HG02763 (cell line): ENCODE results near the gene ADNP.

Source experiments
- ATAC-seq: cut with Tn5 transposase; IDR thresholded peaks from one replicate; pipeline ENCODE4 v1.9.1; 2021; ENCODE audit warnings: mild to moderate bottlenecking, moderate library complexity; ENCODE audit not compliant: unreplicated experiment

Gene ADNP

DNA sequence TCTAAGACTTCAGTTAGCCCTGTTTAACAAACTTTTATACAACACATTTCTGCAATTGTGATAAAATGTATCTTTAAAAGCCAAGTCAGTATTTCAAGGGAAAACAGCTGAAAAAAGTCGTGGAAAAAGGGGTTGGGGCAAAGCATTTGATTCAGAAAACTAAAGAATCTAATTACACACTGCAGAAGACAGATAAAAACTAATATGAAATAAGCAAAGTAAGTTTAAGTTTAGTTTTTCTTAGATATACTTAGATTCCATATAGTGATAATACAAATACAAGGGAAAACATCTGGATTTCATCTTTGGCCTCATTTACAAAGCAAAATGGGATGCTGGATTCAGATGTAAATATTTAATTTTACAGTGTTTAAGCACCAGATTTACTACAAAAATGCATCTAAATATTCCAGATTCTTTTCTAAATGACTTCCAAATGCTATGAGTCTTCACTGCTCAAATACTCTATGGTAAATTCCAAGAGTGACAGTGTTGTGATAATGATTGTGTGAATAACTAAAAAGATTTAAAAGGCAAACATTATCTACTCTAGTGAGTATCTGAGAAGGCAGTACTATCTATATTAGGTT is 1.5 kb upstream of the ADNP start:
- ATAC-seq: no peak

- no peak for ATAC-seq
These were observed 814 bp upstream of the ADNP start for GRCh38 chr20:50932016-50932485.

GRCh38 chr20:50930976-50931305 is 296 bp downstream of the ADNP start:
- ATAC-seq: peak; percentile 7

DNA sequence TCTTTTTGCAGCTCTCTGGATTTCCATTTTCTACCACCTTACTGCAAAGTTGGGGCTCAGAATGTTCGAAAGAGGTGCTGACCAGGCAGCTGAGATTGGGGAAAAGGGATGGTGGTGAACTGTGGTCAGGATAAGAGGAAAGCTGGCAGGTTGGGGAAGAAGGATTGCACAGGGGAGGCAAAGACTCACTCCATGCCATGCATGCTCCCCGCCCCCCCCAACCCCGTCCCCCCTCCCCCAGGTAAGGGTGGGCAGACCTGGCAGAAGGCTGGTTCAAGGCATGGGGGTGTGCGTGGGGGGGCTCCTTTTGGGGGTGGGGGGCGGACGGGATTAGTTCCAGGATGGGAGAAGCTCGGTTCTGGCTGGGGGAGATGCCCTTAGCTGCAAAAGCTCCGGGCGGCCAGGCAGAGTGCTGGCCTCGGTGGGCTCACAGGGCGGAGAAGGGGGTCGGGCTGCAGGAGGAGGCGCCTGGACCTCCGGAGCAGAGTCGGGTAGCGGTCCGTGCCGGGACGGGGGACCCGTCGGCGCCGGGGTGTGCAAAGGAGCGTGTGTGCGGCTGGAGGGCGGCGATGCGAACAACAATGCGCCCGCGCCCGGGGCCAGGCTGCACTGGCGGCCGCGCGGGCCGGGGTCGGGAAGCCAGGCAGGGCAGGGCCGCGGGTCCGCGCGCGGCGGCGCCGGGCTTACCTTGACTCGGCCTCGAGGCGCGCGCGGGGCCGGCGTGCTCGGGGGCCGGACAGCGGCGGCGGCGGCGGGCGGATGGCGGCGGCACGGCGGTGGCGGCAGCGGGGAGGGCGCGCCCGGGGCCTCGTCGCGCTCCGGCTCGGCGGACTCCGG is 880 bp downstream of the ADNP start:
- no peak for ATAC-seq

DNA sequence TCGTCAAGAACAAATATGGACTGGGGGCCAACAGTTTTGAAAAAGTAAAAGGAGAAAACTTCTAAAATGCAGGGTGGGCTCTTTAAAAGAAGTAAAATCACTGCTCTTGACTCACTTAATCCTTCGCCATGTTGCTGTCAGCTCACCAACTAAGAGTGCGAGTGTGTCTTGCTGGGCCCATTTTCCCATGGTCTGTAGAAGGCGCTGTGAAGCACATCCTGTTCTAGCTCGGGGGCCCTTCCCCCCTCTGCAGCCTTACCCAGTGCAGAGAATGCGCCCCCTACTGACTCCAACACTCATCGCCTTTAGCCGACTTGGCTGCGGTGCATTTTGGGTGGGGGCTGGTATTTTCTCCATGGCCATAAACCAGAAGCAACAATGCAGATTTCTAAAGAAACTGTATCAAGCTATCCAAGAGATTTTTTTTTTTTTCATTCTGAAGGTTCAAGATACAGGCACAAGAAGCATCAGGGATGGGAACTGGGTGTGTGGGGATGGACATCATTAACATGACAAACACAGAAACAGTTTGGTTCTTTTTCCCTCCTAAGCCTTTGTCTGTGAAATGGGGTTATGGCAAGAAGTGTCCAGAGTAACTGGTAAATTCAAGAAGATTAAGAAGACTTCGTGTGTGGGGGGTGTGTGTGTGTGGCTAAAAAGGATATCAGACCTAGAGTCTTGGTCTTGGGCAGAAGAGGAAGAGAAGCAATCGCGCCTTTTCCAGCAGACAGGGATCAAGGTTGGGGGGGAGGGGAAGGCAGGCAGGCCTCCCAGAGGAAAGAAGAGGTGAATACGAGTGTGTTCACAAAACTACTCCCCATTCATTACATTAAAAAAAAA is 1.7 kb downstream of the ADNP start:
- ATAC-seq: peak; percentile 51

- no peak for ATAC-seq
These were observed 2.8 kb downstream of the ADNP start for GRCh38 chr20:50928469-50928868.

- no peak for ATAC-seq
These were observed 4.7 kb downstream of the ADNP start for GRCh38 chr20:50926530-50926929.

- ATAC-seq: no peak
These were observed 6.8 kb downstream of the ADNP start for GRCh38 chr20:50924261-50924920.

DNA sequence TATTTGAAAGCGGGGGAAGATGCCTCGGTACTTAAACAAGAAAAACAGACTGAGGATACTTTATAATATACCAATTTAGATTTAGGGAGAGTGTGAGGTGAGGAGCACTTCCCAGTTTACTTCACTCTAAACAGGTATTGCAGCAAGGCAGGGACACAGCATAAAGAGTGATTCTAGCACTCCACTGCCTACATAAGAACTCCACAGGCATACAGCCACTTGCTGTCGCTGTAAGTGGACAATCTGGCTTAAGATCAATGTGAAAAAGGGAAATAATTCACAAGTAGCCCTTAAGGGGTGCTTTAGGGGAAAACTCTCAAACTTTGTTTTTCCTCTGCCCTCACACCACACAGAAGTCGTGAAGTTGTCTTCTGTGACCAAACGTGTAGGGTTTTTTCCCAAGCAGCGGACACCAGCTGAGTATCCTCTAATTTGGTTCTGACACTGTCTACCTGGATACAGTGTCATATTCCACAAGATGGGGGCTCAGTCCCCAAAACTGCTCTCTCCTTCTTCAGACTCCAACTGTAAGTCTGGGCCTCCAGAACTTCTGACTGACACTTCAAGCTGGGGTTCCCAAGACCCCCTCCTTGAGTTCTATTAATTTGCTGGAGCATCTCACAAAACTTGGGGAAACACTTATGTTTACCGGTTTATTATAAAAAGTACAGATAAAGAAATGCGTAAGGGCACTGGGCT is 9.3 kb downstream of the ADNP start:
- no peak for ATAC-seq

DNA sequence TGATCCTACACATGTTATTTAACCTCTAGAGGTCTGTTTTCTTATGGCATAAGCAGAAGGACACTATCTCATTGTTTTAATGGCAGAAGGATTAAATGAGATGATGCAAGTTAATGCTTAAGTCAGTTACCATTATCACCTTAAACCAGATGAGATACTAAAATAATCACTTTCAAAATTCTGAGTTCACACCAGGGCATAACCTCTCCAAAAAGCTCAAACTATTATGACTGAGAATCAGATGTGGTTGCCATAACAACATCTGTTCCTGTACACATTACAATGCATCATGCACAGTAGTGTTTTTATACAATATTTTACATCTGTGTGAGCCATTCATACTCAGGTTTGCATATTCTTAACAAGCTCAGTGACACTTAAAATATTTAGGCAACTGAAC is 10.2 kb downstream of the ADNP start:
- no peak for ATAC-seq

DNA sequence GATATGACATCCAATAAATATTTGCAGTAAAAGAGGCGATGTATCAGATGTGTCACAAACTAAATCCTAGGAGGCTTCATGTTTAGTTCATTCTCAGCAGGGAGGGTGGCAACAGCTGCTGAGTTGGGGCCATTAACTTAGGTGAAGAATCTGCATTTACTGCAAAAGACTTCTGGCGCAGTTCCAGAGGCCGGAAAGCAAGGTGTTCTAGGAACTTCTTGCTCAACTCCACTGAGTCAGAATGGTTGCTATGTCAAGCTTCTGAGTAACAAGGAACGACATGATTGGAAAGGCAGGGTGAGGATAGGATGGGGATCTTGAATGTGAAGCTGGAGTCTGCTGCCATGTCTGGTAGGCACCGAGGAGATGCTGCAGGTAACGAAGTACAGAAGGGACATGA is 11.7 kb downstream of the ADNP start:
- ATAC-seq: no peak

DNA sequence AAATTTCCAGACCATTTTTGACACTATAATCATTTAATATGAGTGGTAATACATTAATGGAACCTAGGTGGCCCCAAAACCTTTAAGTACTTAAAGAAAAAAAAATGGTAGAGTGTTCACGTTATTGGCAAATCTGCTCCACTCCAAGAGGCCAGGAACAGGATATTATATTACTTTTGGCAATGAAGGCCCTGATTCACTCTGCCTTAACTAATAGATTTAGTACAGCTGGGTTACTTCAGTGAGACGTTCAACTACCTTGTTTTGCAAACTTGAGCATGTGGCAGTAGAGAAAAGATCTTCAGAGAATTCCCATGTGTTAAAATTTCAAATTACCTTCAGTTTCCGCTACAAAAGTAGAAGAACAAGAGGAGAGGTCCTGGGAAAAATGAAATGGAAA is 12.8 kb downstream of the ADNP start:
- no peak for ATAC-seq

GRCh38 chr20:50916934-50917333 is 14.3 kb downstream of the ADNP start:
- ATAC-seq: no peak

DNA sequence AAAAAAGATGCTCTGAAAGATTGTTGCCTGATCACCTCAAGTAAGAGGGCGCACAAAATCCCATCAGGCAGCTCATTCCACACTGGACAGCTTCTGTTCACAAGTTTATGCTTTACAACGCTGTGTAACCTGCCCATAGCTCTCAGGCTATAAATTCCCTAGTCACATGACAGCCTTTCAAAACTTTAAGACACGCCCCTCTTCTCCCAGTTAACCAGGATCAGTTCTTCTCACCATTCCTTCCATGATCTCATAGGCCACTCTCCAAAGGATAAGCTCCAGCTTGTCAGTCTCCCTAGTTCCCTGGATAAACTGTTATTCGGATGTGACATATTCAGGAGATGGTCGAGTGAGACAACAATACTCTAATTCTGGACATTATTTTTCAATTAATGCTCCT is 15.0 kb downstream of the ADNP start:
- ATAC-seq: no peak

DNA sequence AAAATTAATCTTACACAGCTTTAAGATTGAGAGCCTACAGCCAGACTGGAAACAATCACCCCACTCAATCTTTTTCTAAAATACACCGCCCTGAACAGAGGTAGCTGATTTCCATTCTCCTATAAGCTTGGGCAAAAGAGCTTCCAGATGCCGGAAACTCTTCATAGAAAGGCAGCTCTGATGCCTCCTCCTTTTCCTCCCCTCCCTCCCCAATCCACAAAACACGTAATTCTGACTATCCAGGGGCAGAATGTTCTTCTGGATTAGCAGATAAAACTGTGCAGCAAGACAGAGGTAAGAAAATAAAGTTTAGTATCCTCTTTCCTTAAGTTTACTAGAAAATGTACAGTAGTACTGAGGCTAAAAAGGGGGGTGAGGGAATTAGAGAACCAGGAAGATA is 15.8 kb downstream of the ADNP start:
- ATAC-seq: no peak

DNA sequence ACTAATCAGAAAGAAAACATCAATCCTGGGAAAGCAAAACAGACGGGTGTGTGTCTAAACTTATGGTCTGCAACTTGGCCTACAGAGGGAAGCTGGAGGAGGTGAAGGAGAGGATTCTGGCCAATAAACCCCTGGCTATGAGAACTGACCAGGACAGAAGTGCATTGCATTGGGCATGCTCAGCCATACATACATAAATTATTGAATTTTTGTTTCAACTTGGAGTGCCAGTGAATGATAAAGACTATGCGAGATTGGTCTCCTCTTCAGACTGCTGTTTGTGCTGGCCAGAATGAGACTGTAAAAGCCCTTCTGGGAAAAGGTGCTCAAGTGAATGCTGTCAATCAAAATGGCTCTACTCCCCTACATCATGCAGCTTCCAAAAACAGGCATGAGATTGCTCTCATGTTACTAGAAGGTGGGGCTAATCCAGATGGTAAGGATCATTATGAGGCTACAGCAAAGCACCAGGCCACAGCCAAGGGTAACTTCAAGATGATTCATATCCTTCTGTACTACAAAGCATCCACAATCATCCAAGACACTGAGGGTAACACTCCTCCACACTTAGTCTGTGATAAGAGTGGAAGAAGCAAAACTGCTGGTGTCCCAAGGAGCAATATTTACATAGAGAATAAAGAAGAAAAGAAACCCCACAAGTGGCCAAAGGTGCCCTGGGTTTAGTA is 17.4 kb downstream of the ADNP start:
- no peak for ATAC-seq

DNA sequence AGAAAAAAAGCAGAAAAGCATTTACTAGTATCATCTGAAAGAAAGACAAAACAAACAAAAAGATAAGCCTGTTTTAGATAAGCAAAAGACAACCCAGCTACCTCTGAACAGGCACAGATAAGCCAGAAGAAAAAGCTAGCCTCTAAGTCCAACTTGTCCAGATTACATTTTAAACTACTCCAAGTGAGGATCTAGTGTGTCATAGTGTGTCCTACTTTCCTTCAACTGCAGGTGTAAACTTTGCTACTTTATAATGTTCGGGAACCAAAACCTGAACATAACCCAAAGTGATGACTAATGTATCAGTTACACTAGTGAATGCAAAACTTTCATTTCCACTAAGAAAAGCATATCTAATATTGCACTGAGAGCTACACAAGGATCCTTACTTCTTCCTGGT is 19.5 kb downstream of the ADNP start:
- ATAC-seq: peak; percentile 46

- no peak for ATAC-seq
These were observed 20.2 kb downstream of the ADNP start for GRCh38 chr20:50911030-50911429.

DNA sequence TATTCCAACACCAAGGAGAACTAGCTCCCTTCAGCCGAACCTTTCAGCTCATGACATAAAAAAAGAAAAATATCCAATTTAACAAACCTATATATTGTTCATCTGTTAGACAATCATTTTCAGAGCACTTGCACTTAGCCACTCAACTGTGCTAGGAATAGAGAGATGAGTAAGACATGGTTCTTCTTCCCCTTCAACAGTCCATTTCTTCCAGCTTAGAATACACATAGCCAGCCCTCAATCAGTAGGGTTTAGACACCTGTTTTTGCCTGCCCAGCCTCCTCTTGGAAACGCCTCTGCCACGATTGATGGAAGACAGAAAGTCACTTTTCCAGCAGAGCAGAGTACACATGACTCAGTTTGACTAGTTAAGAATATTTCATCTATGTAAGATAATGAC is 21.8 kb downstream of the ADNP start:
- ATAC-seq: no peak

DNA sequence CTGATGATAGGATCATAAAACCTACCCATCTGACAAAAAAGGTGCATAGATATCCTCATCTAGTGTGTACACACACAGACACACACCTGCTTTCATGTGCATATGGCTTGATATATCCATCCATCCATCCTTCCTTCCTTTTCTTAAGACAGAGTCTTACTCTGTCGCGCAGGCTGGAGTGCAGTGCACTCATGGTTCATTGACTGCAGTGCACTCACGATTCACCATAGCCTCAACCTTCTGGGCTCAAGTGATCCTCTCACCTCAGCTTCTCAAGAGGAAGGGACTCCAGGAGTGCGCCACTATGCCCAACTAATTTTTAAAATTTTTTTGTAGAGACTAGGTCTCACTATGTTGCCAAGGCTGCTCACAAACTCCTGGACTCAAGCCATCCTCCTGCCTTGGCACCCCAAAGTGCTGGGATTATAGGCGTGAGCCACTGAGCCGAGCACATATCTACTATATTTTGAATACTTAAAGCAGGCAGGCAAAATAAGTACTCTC is 27.1 kb downstream of the ADNP start:
- ATAC-seq: no peak
